UCSD-AML1 (cell line): ENCODE data around the gene GLI2.

Source experiments
- DNase-seq: peaks from one replicate; lab custom pipeline; 2025; ENCODE audit not compliant: unreplicated experiment; lab: John Stamatoyannopoulos, UW

The GLI2 gene

GRCh38 chr2:120769076-120769786 is 33.6 kb downstream of the GLI2 start:
- no peak for DNase-seq

GRCh38 chr2:120769787-120770120 is 34.1 kb downstream of the GLI2 start:
- DNase-seq, result no peak

GRCh38 chr2:120770176-120770575 is 34.5 kb downstream of the GLI2 start:
- no peak for DNase-seq

GRCh38 chr2:120770641-120771040 is 35.0 kb downstream of the GLI2 start:
- no peak for DNase-seq

- DNase-seq, result no peak
Observed at GRCh38 chr2:120771111-120771780, 35.6 kb downstream of the GLI2 start.

GRCh38 chr2:120771781-120772208 is 36.1 kb downstream of the GLI2 start:
- no peak for DNase-seq

- no peak for DNase-seq
Observed at GRCh38 chr2:120772261-120772660, 36.6 kb downstream of the GLI2 start.

- no peak for DNase-seq
Observed at GRCh38 chr2:120773186-120773800, 37.6 kb downstream of the GLI2 start.

GRCh38 chr2:120774557-120775160 is 39.0 kb downstream of the GLI2 start:
- DNase-seq, result no peak

GRCh38 chr2:120775194-120775593 is 39.5 kb downstream of the GLI2 start:
- DNase-seq, result no peak

GRCh38 chr2:120775801-120776589 is 40.3 kb downstream of the GLI2 start:
- no peak for DNase-seq

GRCh38 chr2:120776649-120777048 is 41.0 kb downstream of the GLI2 start:
- DNase-seq, result no peak

GRCh38 chr2:120777170-120777751 is 41.6 kb downstream of the GLI2 start:
- no peak for DNase-seq

GRCh38 chr2:120777787-120778186 is 42.1 kb downstream of the GLI2 start:
- no peak for DNase-seq

- no peak for DNase-seq
Observed at GRCh38 chr2:120778244-120778643, 42.6 kb downstream of the GLI2 start.

GRCh38 chr2:120779781-120780283 is 44.2 kb downstream of the GLI2 start:
- DNase-seq, result peak; percentile 45

GRCh38 chr2:120780402-120780801 is 44.7 kb downstream of the GLI2 start:
- DNase-seq, result no peak

GRCh38 chr2:120783371-120783791 is 47.7 kb downstream of the GLI2 start:
- DNase-seq, result peak; percentile 51

GRCh38 chr2:120783969-120784372 is 48.3 kb downstream of the GLI2 start:
- DNase-seq, result no peak
